Stimulated activated CD4-positive, alpha-beta T cell treated with anti-CD3 and anti-CD28 coated beads, TNF-alpha, amount 100 ng/mL, for 4 hours (primary cell): Measurements from ENCODE around the gene PNMA8C.
"Not testable (repeated sequence)": the region's sequence is repeated elsewhere in the genome, so short reads cannot be mapped to it uniquely, and the experiment has no call there.

ENCODE experiments used
- DNase-seq, 3 experiments: peaks; one replicate each; pipeline ENCODE4 v3.0.0-alpha.2; 2020; ENCODE audit warnings: low read depth in 3 of 3

Gene PNMA8C

GRCh38 chr19:46411925-46412649, 16.6 kb downstream of the PNMA8C start:
- no peak for DNase-seq

- DNase-seq = no peak
Observed at GRCh38 chr19:46411088-46411924, 17.4 kb downstream of the PNMA8C start.

GRCh38 chr19:46410205-46411087, 18.3 kb downstream of the PNMA8C start:
- no peak for DNase-seq

GRCh38 chr19:46409191-46409590, 19.5 kb downstream of the PNMA8C start:
- no peak for DNase-seq

DNA sequence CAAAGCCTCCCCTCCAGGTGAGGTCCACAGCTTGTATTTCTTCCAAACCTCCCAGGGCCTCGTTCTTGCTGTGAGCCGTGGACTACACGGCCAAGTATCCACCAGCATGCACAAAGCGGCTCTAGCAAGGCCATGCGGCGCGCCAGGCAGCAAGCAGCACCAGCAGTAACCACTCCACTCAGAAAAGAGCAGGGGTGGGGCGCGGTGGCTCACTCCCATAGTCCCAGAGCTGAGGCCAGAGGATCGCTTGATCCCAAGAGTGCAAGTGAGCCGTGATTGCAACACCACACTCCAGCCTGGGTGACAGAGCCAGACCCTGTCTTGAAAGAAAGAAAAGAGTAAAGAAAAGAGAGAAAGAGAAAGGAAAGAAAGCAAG, 20.1 kb downstream of the PNMA8C start:
- DNase-seq = no peak

GRCh38 chr19:46407856-46408663, 20.7 kb downstream of the PNMA8C start:
- no peak for DNase-seq

GRCh38 chr19:46406976-46407375, 21.8 kb downstream of the PNMA8C start:
- DNase-seq = no peak

- DNase-seq = no peak
Observed at GRCh38 chr19:46404753-46405468, 23.8 kb downstream of the PNMA8C start.

DNA sequence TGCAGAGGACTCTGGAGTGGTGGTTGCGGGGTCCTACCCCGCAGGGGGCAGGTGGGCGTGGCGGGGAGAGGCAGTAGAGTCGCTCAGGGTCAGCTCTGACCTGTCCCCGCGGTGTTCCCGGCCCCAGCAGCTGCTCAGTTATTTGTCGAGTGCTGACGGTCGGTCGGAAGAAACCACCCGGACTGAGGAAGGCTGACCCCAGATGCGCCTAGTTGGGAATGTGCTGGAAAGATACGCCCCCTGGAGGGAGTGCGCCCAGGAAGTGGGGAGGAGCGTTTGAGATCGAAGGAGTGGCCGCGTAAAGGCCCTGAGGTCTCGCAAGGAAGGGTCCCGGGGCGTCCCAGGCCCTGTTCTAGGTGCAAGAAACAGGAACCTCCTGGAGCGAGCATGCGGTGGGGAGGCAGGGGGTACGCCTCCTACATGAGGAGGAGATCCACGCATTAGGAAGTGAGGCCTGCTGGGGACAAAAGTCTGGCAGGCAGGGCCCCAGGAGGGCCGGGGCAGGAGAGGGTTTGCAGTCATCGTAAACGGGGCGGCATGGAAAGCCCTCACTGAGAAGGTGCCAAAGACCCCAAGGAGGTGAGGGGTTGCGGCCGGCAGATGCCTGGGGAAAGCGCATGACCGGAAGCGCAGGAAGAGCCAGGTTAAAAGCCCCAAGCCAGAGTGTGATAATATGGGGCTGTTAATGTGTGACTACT, 24.5 kb downstream of the PNMA8C start:
- no peak for DNase-seq

- DNase-seq = no peak
Observed at GRCh38 chr19:46402725-46403124, 26.0 kb downstream of the PNMA8C start.

DNA sequence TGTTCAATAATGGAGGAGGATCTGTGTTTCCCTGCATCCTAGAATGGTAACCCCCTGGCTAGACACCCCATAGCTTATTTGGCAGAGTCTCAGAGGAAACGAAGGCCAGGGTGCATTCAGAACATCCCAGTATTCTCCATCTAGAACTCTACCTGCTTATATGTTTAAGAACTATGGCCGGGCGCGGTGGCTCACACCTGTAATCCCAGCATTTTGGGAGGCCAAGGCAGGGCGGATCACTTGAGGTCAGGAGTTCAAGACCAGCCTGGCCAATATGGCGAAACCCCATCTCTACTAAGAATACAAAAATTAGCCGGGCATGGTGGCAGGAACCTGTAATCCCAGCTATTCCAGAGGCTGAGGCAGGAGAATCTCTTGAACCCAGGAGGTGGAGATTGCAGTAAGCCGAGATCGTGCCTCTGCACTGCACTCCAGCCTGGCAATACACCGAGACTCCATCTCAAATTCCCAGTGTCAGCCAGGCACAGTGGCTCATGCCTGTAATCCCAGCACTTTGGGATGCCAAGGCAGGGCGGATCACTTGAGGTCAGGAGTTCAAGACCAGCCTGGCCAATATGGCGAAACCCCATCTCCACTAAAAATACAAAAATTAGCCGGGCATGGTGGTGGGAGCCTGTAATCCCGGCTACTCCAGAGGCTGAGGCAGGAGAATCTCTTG, 30.8 kb downstream of the PNMA8C start:
- DNase-seq = not testable (repeated sequence)

DNA sequence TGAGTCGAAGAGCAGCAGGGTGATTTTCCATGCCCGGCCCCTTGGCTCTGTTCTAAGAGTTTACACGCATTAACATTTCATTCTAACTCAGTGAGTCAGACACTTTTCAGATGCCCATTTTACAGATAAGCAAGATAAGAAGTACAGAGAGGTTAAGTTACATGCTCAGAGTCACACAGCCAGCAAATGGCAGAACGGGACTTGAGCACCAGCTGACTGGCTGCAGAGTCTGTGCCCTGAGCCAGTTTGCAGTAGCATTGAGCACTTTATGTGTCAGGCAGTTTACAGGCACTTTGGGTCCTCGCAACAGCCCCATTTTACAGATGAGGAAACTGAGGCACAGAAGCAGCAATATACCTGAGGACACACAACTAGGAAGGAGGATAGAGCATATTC, 34.3 kb downstream of the PNMA8C start:
- no peak for DNase-seq

GRCh38 chr19:46393456-46394401, 35.0 kb downstream of the PNMA8C start:
- no peak for DNase-seq

DNA sequence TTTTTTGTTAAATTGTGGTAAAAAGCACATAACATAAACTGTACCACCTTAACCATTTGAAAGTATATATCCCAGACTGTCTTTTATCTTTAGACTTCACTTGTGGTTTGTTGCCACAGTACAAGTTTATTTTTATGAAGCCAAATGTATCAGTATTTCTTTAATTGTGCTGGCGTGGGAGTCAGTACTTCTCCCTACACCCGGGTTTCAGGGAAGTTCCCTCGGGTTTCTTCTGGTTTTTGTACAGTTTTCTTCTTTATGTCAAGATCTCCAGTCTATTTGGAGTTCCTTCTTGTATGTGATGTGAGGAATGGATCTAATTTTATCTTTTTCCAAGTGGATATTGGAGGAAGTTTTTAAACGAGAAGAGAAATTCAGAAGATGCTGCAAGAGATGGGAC, 35.9 kb downstream of the PNMA8C start:
- DNase-seq = no peak

- DNase-seq = no peak
Observed at GRCh38 chr19:46392252-46392801, 36.4 kb downstream of the PNMA8C start.

- DNase-seq = no peak
Observed at GRCh38 chr19:46391296-46392251, 37.2 kb downstream of the PNMA8C start.

GRCh38 chr19:46390866-46391265, 37.9 kb downstream of the PNMA8C start:
- DNase-seq = no peak
